ENCODE measurements around the gene PLD5. TPM values are rescaled to one million over a fixed set of nuclear protein-coding genes. Genes with fewer than 3 reads are reported as not detected.
"Not testable (repeated sequence)": the region's sequence is repeated elsewhere in the genome, so short reads cannot be mapped to it uniquely, and the experiment has no call there.

PLD5 gene
- total RNA-seq, 5 donors from 2014 or later (not counting 1 experiment from before 2014, with no cell fraction given), result not detected

- CTCF ChIA-PET, result no interaction called here
Observed at GRCh38 chr1:242402956-242403355, 121.5 kb downstream of the PLD5 start.

GRCh38 chr1:242401937-242402336 is 122.6 kb downstream of the PLD5 start:
- Histone ChIP-seq H3K9me3 (no peaks in the 10 kb centered on the region), H3K27ac (ENCODE audit: low read length) (no peak overlapping the region), H3K4me1 (ENCODE audit: control insufficient read depth in 1 of 2, extremely low read depth in 1 of 2, insufficient read depth in 2 of 2, low read length in 2 of 2) (no peaks in the 10 kb centered on the region), H3K36me3 (ENCODE audit: control insufficient read depth in 2 of 2, extremely low read depth in 1 of 2, insufficient read depth in 1 of 2, low read length in 1 of 2) (no peaks in the 10 kb centered on the region), H3K27me3 (replicated peaks in 1 of 2; ENCODE audit: control insufficient read depth in 2 of 2, extremely low read depth in 1 of 2, insufficient read depth in 2 of 2, low read length in 1 of 2) (no peaks in the 10 kb centered on the region), H3K4me3 (ENCODE audit: control insufficient read depth in 1 of 2, extremely low read depth in 1 of 2, low read length in 1 of 2) (no peak overlapping the region)
- Mint-ChIP-seq H3K4me3 (no peak overlapping the region), H3K9me3 (peaks cover 0 to 5% (median 4%) of the 10 kb centered on the region in 3 donors), H3K27me3 (peaks cover 1 to 11% of the 10 kb centered on the region in 2 donors), H3K4me1 (no peaks in the 10 kb centered on the region), H3K36me3 (no peaks in the 10 kb centered on the region), H3K27ac (no peak overlapping the region)
- no peak for ATAC-seq (replicated peaks in 1 of 4)
- no CpG with 5 or more reads among the region's 3 CpGs for WGBS (ENCODE audit: insufficient coverage)
- ChIA-PET CTCF (no interaction called here), POLR2A (no interaction called here)
- DNase-seq, result no peak

More at GRCh38 chr1:242402956-242403355, 121.5 kb downstream of the PLD5 start:
- no peak overlapping the region for H3K27ac Mint-ChIP-seq
- Histone ChIP-seq H3K4me3 (ENCODE audit: control insufficient read depth in 1 of 2, extremely low read depth in 1 of 2, low read length in 1 of 2) (no peak overlapping the region), H3K4me1 (ENCODE audit: control insufficient read depth in 1 of 2, extremely low read depth in 1 of 2, insufficient read depth in 2 of 2, low read length in 2 of 2) (no peaks in the 10 kb centered on the region), H3K27me3 (replicated peaks in 1 of 2; ENCODE audit: control insufficient read depth in 2 of 2, extremely low read depth in 1 of 2, insufficient read depth in 2 of 2, low read length in 1 of 2) (no peaks in the 10 kb centered on the region), H3K9me3 (no peaks in the 10 kb centered on the region), H3K27ac (ENCODE audit: low read length) (no peak overlapping the region), H3K36me3 (ENCODE audit: control insufficient read depth in 2 of 2, extremely low read depth in 1 of 2, insufficient read depth in 1 of 2, low read length in 1 of 2) (no peaks in the 10 kb centered on the region)
- ATAC-seq (replicated peaks in 1 of 4) (no peak), DNase-seq (no peak)
- H3K4me1 Mint-ChIP-seq, result no peaks in the 10 kb centered on the region
- peaks cover 0 to 11% of the 10 kb centered on the region in 2 donors for H3K27me3 Mint-ChIP-seq
- peaks cover 0 to 5% (median 0%) of the 10 kb centered on the region in 3 donors for H3K9me3 Mint-ChIP-seq
- 94% methylated on average over 5 of the region's 5 CpGs for WGBS (ENCODE audit: insufficient coverage)
- POLR2A ChIA-PET, result no interaction called here
- H3K4me3 Mint-ChIP-seq, result no peak overlapping the region
- no peaks in the 10 kb centered on the region for H3K36me3 Mint-ChIP-seq

GRCh38 chr1:242398351-242398750 is 126.1 kb downstream of the PLD5 start:
- H3K9me3 Mint-ChIP-seq, result peaks cover 0 to 5% (median 4%) of the 10 kb centered on the region in 3 donors
- Histone ChIP-seq H3K4me3 (ENCODE audit: control insufficient read depth in 1 of 2, extremely low read depth in 1 of 2, low read length in 1 of 2) (no peak overlapping the region), H3K9me3 (no peaks in the 10 kb centered on the region), H3K36me3 (ENCODE audit: control insufficient read depth in 2 of 2, extremely low read depth in 1 of 2, insufficient read depth in 1 of 2, low read length in 1 of 2) (no peaks in the 10 kb centered on the region), H3K27me3 (replicated peaks in 1 of 2; ENCODE audit: control insufficient read depth in 2 of 2, extremely low read depth in 1 of 2, insufficient read depth in 2 of 2, low read length in 1 of 2) (no peaks in the 10 kb centered on the region), H3K27ac (ENCODE audit: low read length) (no peak overlapping the region), H3K4me1 (ENCODE audit: control insufficient read depth in 1 of 2, extremely low read depth in 1 of 2, insufficient read depth in 2 of 2, low read length in 2 of 2) (no peaks in the 10 kb centered on the region)
- no peaks in the 10 kb centered on the region for H3K4me1 Mint-ChIP-seq
- ChIA-PET CTCF (no interaction called here), POLR2A (no interaction called here)
- no peak for ATAC-seq (replicated peaks in 1 of 4)
- H3K27ac Mint-ChIP-seq, result no peak overlapping the region
- H3K27me3 Mint-ChIP-seq, result peaks cover 1 to 11% of the 10 kb centered on the region in 2 donors
- DNase-seq, result no peak
- no peaks in the 10 kb centered on the region for H3K36me3 Mint-ChIP-seq
- 83% methylated on average over 2 of the region's 5 CpGs for WGBS (ENCODE audit: insufficient coverage)
- H3K4me3 Mint-ChIP-seq, result no peak overlapping the region

- peaks cover 0 to 5% of the 10 kb centered on the region in 2 donors for H3K27me3 Mint-ChIP-seq
- Histone ChIP-seq H3K27ac (ENCODE audit: low read length) (no peak overlapping the region), H3K9me3 (no peaks in the 10 kb centered on the region), H3K4me1 (ENCODE audit: control insufficient read depth in 1 of 2, extremely low read depth in 1 of 2, insufficient read depth in 2 of 2, low read length in 2 of 2) (no peaks in the 10 kb centered on the region), H3K36me3 (ENCODE audit: control insufficient read depth in 2 of 2, extremely low read depth in 1 of 2, insufficient read depth in 1 of 2, low read length in 1 of 2) (no peaks in the 10 kb centered on the region), H3K27me3 (replicated peaks in 1 of 2; ENCODE audit: control insufficient read depth in 2 of 2, extremely low read depth in 1 of 2, insufficient read depth in 2 of 2, low read length in 1 of 2) (no peaks in the 10 kb centered on the region), H3K4me3 (ENCODE audit: control insufficient read depth in 1 of 2, extremely low read depth in 1 of 2, low read length in 1 of 2) (no peak overlapping the region)
- H3K4me3 Mint-ChIP-seq, result no peak overlapping the region
- CTCF ChIA-PET, result no interaction called here
- H3K4me1 Mint-ChIP-seq, result no peaks in the 10 kb centered on the region
- peaks cover 6 to 9% (median 8%) of the 10 kb centered on the region in 3 donors for H3K9me3 Mint-ChIP-seq
- POLR2A ChIA-PET, result no interaction called here
- DNase-seq, result no peak
- no peak overlapping the region for H3K27ac Mint-ChIP-seq
- H3K36me3 Mint-ChIP-seq, result no peaks in the 10 kb centered on the region
- ATAC-seq (replicated peaks in 1 of 4), result no peak
Observed at GRCh38 chr1:242391896-242392295, 132.6 kb downstream of the PLD5 start.

GRCh38 chr1:242376121-242376520 is 148.4 kb downstream of the PLD5 start:
- H3K4me1 Mint-ChIP-seq; ATAC-seq (replicated peaks in 1 of 4); DNase-seq; H3K27ac ChIP-seq (ENCODE audit: low read length); H3K9me3 Mint-ChIP-seq; H3K4me1 ChIP-seq (ENCODE audit: control insufficient read depth in 1 of 2, extremely low read depth in 1 of 2, insufficient read depth in 2 of 2, low read length in 2 of 2); H3K4me3 ChIP-seq (ENCODE audit: control insufficient read depth in 1 of 2, extremely low read depth in 1 of 2, low read length in 1 of 2); H3K4me3 Mint-ChIP-seq; H3K36me3 Mint-ChIP-seq; POLR2A ChIA-PET; H3K27me3 ChIP-seq (replicated peaks in 1 of 2; ENCODE audit: control insufficient read depth in 2 of 2, extremely low read depth in 1 of 2, insufficient read depth in 2 of 2, low read length in 1 of 2); CTCF ChIA-PET; H3K9me3 ChIP-seq; H3K27ac Mint-ChIP-seq; H3K36me3 ChIP-seq (ENCODE audit: control insufficient read depth in 2 of 2, extremely low read depth in 1 of 2, insufficient read depth in 1 of 2, low read length in 1 of 2); H3K27me3 Mint-ChIP-seq: not testable (repeated sequence)
- WGBS (ENCODE audit: insufficient coverage), result 60% methylated on average over 2 of the region's 6 CpGs

- H3K27ac Mint-ChIP-seq; H3K36me3 ChIP-seq (ENCODE audit: control insufficient read depth in 2 of 2, extremely low read depth in 1 of 2, insufficient read depth in 1 of 2, low read length in 1 of 2); H3K27me3 ChIP-seq (replicated peaks in 1 of 2; ENCODE audit: control insufficient read depth in 2 of 2, extremely low read depth in 1 of 2, insufficient read depth in 2 of 2, low read length in 1 of 2); H3K9me3 ChIP-seq; ATAC-seq (replicated peaks in 1 of 4); CTCF ChIA-PET; H3K4me3 ChIP-seq (ENCODE audit: control insufficient read depth in 1 of 2, extremely low read depth in 1 of 2, low read length in 1 of 2); H3K27me3 Mint-ChIP-seq; H3K4me3 Mint-ChIP-seq; H3K36me3 Mint-ChIP-seq; H3K9me3 Mint-ChIP-seq; H3K27ac ChIP-seq (ENCODE audit: low read length); H3K4me1 ChIP-seq (ENCODE audit: control insufficient read depth in 1 of 2, extremely low read depth in 1 of 2, insufficient read depth in 2 of 2, low read length in 2 of 2); POLR2A ChIA-PET; DNase-seq; H3K4me1 Mint-ChIP-seq: not testable (repeated sequence)
- no CpG with 5 or more reads among the region's 3 CpGs for WGBS (ENCODE audit: insufficient coverage)
Observed at GRCh38 chr1:242350446-242350845, 174.1 kb downstream of the PLD5 start.

GRCh38 chr1:242349636-242350035 is 174.9 kb downstream of the PLD5 start:
- DNase-seq, result no peak
- no peaks in the 10 kb centered on the region for H3K4me1 ChIP-seq (ENCODE audit: control insufficient read depth in 1 of 2, extremely low read depth in 1 of 2, insufficient read depth in 2 of 2, low read length in 2 of 2)
- Mint-ChIP-seq H3K36me3 (no peaks in the 10 kb centered on the region), H3K27me3 (no peaks in the 10 kb centered on the region), H3K4me1 (no peaks in the 10 kb centered on the region), H3K4me3 (no peak overlapping the region), H3K27ac (no peak overlapping the region), H3K9me3 (peaks cover 4 to 10% (median 6%) of the 10 kb centered on the region in 3 donors)
- POLR2A ChIA-PET, result no interaction called here
- no peaks in the 10 kb centered on the region for H3K27me3 ChIP-seq (replicated peaks in 1 of 2; ENCODE audit: control insufficient read depth in 2 of 2, extremely low read depth in 1 of 2, insufficient read depth in 2 of 2, low read length in 1 of 2)
- H3K27ac ChIP-seq (ENCODE audit: low read length), result no peak overlapping the region
- ATAC-seq (replicated peaks in 1 of 4), result no peak
- H3K36me3 ChIP-seq (ENCODE audit: control insufficient read depth in 2 of 2, extremely low read depth in 1 of 2, insufficient read depth in 1 of 2, low read length in 1 of 2), result no peaks in the 10 kb centered on the region
- no peaks in the 10 kb centered on the region for H3K9me3 ChIP-seq
- 29% methylated on average over 1 of the region's 1 CpG for WGBS (ENCODE audit: insufficient coverage)
- no peak overlapping the region for H3K4me3 ChIP-seq (ENCODE audit: control insufficient read depth in 1 of 2, extremely low read depth in 1 of 2, low read length in 1 of 2)
- CTCF ChIA-PET, result no interaction called here

All from T-cell (primary cell).